CD4-positive, alpha-beta T cell (primary cell): ENCODE results near the gene MYH7. TPM values are rescaled to one million over a fixed set of nuclear protein-coding genes. Genes with fewer than 3 reads are reported as not detected.

Experiments used
- ATAC-seq: fragments of 200-7000 bp; cut with Tn5 transposase; one replicate; pipeline ENCODE4 v1.10.0; 2022; ENCODE audit warnings: mild to moderate bottlenecking; ENCODE audit not compliant: poor library complexity
- CTCF ChIA-PET: fragments of 350-600 bp; sonication (Branson Sonifier 250); formaldehyde crosslinking; loops from one replicate; lab custom pipeline; 2021; ENCODE audit warnings: antibody characterized with exemption, inconsistent platforms; lab: Charles Lee
- POLR2A ChIA-PET: fragments of 350-600 bp; sonication (Branson Sonifier 250); formaldehyde crosslinking; loops from one replicate; lab custom pipeline; 2021; ENCODE audit warnings: antibody characterized with exemption, inconsistent platforms; lab: Charles Lee
- DNase-seq, 14 experiments: peaks; one replicate each; pipeline ENCODE4 v3.0.0-alpha.2; 2013 to 2020; ENCODE audit warnings: mixed read lengths in 2 of 14
- H3K27ac ChIP-seq, 2 donors: one replicate each; pipeline versions ENCODE4 v1.5.1 to v1.7.0; 2013; ENCODE audit warnings: low read length in 2 of 2, low read depth in 1 of 2, mild to moderate bottlenecking in 1 of 2
- H3K27me3 ChIP-seq, 2 experiments: 1 replicate in 1 of 2; 2 replicates in 1 of 2; pipeline versions ENCODE4 v1.6.1 to v1.7.0; 2013; ENCODE audit warnings: low read length in 2 of 2, control low read depth in 1 of 2, mild to moderate bottlenecking in 1 of 2, moderate library complexity in 1 of 2; ENCODE audit not compliant: insufficient read depth in 2 of 2, control insufficient read depth in 1 of 2
- H3K36me3 ChIP-seq: one replicate; pipeline ENCODE4 v1.6.1; 2013; ENCODE audit warnings: low read length, control low read depth; ENCODE audit not compliant: insufficient read depth
- H3K4me1 ChIP-seq: one replicate; pipeline ENCODE4 v1.6.1; 2013; ENCODE audit warnings: low read length, control low read depth; ENCODE audit not compliant: insufficient read depth
- H3K4me3 ChIP-seq: one replicate; pipeline ENCODE4 v1.5.1; 2013; ENCODE audit warnings: mild to moderate bottlenecking, low read length, moderate library complexity
- H3K9me3 ChIP-seq, 2 experiments: 1 replicate in 1 of 2; 2 replicates in 1 of 2; pipeline versions ENCODE4 v1.6.1 to v1.7.0; 2013; ENCODE audit warnings: low read length in 2 of 2, mild to moderate bottlenecking in 2 of 2, control low read depth in 1 of 2, moderate library complexity in 1 of 2; ENCODE audit not compliant: control insufficient read depth in 1 of 2, insufficient read depth in 1 of 2
- H3K27ac Mint-ChIP-seq: one replicate; pipeline ENCODE4 v1.8.0; 2020; ENCODE audit warnings: mixed read lengths
- H3K27me3 Mint-ChIP-seq: one replicate; pipeline ENCODE4 v1.8.0; 2021; ENCODE audit warnings: mixed read lengths
- H3K36me3 Mint-ChIP-seq: one replicate; pipeline ENCODE4 v1.8.0; 2021; ENCODE audit warnings: low read depth, mixed read lengths
- H3K4me1 Mint-ChIP-seq: one replicate; pipeline ENCODE4 v1.8.0; 2021; ENCODE audit warnings: low read depth, mixed read lengths
- H3K4me3 Mint-ChIP-seq: one replicate; pipeline ENCODE4 v1.8.0; 2020; ENCODE audit warnings: mild to moderate bottlenecking, mixed read lengths
- H3K9me3 Mint-ChIP-seq: one replicate; pipeline ENCODE4 v1.8.0; 2020; ENCODE audit warnings: mixed read lengths
- intact Hi-C, 2 experiments: fragments of 100-400 bp; cut with DNase I in 1 of 2; cut with micrococcal nuclease in 1 of 2; formaldehyde crosslinking; loops; one replicate each; pipeline versions ENCODE4 v1.15.1 to v1.9.0; 2023 to 2025; cut with DNase I, micrococcal nuclease
- total RNA-seq, 174 experiments: library from RNA in 2 of 174; stranded (reverse) in 2 of 174; gene quantifications; one replicate each; pipeline ENCODE4 v1.2.3 and lab custom pipeline; 2021 to 2026
- TF ChIP-seq, protein P1 (sequence below): fragments of 200-600 bp; IDR thresholded peaks from one replicate; pipeline ENCODE4 v1.8.0; 2022; ENCODE audit warnings: antibody characterized with exemption, mild to moderate bottlenecking

Gene MYH7
- total RNA-seq, 2 experiments from 2014 or later = not detected

DNA sequence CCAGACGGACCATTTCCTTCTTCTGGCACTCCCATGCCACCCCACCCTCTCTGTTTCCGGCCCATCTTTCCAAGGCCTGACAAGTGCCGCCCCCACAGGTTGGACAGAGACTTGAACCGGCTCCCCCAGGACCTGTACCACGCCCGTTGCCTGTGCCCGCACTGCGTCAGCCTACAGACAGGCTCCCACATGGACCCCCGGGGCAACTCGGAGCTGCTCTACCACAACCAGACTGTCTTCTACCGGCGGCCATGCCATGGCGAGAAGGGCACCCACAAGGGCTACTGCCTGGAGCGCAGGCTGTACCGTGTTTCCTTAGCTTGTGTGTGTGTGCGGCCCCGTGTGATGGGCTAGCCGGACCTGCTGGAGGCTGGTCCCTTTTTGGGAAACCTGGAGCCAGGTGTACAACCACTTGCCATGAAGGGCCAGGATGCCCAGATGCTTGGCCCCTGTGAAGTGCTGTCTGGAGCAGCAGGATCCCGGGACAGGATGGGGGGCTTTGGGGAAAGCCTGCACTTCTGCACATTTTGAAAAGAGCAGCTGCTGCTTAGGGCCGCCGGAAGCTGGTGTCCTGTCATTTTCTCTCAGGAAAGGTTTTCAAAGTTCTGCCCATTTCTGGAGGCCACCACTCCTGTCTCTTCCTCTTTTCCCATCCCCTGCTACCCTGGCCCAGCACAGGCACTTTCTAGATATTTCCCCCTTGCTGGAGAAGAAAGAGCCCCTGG, 59.8 kb downstream of the MYH7 start:
- Mint-ChIP-seq H3K4me3 (no peak overlapping the region), H3K27me3 (peaks cover under 1% of the 10 kb centered on the region), H3K36me3 (no peaks in the 10 kb centered on the region), H3K4me1 (no peaks in the 10 kb centered on the region), H3K27ac (no peak overlapping the region), H3K9me3 (no peaks in the 10 kb centered on the region)
- intact Hi-C loops = no loop called here
- H3K9me3 ChIP-seq = no peaks in the 10 kb centered on the region
- TF ChIP-seq, protein P1, sequence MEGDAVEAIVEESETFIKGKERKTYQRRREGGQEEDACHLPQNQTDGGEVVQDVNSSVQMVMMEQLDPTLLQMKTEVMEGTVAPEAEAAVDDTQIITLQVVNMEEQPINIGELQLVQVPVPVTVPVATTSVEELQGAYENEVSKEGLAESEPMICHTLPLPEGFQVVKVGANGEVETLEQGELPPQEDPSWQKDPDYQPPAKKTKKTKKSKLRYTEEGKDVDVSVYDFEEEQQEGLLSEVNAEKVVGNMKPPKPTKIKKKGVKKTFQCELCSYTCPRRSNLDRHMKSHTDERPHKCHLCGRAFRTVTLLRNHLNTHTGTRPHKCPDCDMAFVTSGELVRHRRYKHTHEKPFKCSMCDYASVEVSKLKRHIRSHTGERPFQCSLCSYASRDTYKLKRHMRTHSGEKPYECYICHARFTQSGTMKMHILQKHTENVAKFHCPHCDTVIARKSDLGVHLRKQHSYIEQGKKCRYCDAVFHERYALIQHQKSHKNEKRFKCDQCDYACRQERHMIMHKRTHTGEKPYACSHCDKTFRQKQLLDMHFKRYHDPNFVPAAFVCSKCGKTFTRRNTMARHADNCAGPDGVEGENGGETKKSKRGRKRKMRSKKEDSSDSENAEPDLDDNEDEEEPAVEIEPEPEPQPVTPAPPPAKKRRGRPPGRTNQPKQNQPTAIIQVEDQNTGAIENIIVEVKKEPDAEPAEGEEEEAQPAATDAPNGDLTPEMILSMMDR = no peak
- ATAC-seq (no peak), DNase-seq (no peak)
- no peaks in the 10 kb centered on the region for H3K36me3 ChIP-seq
- no peaks in the 10 kb centered on the region for H3K4me1 ChIP-seq
- H3K4me3 ChIP-seq = no peak overlapping the region
- no peaks in the 10 kb centered on the region for H3K27me3 ChIP-seq
- ChIA-PET CTCF (no interaction called here), POLR2A (no interaction called here)
- no peak overlapping the region for H3K27ac ChIP-seq

DNA sequence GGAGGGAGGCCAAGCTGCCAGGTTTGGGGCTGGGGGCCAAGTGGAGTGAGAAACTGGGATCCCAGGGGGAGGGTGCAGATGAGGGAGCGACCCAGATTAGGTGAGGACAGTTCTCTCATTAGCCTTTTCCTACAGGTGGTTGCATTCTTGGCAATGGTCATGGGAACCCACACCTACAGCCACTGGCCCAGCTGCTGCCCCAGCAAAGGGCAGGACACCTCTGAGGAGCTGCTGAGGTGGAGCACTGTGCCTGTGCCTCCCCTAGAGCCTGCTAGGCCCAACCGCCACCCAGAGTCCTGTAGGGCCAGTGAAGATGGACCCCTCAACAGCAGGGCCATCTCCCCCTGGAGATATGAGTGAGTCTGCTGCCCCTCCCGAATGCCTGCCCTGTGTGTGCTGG, 62.4 kb downstream of the MYH7 start:
- Mint-ChIP-seq H3K4me3 (no peak overlapping the region), H3K27ac (no peak overlapping the region), H3K36me3 (no peaks in the 10 kb centered on the region), H3K9me3 (no peaks in the 10 kb centered on the region), H3K27me3 (peaks cover 10% of the 10 kb centered on the region), H3K4me1 (no peaks in the 10 kb centered on the region)
- peaks cover under 1 to 2% of the 10 kb centered on the region in 2 experiments for H3K27me3 ChIP-seq
- no peaks in the 10 kb centered on the region for H3K9me3 ChIP-seq
- DNase-seq (no peak), ATAC-seq (no peak)
- TF ChIP-seq, protein P1 = no peak
- H3K4me1 ChIP-seq = no peaks in the 10 kb centered on the region
- intact Hi-C loops = no loop called here
- H3K27ac ChIP-seq = no peak overlapping the region
- H3K4me3 ChIP-seq = no peak overlapping the region
- H3K36me3 ChIP-seq = no peaks in the 10 kb centered on the region
- POLR2A ChIA-PET = no interaction called here
- CTCF ChIA-PET = no interaction called here

DNA sequence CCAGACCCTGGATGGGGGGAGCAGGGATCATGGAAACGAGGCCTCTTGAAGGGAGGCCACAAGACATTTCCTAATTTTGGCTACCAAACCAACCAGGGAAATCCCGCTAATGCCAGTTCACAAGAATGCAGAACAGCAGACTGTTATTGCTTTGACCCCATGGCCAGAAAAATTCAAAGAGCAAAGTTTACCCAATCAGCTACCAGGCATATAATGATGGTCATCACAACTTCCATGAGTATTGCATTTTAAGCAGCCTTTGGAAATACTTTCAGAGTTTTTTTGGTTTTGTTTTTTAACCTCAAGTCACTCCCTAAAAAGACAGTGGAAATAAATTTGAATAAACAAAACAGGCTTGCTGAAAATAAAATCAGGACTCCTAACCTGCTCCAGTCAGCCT, 63.0 kb downstream of the MYH7 start, which contains the start of gene IL25:
TSS of gene IL25 (plus strand) at position 301 of the 400 bp plus-strand sequence.
- ATAC-seq (no peak), DNase-seq (no peak)
- no peaks in the 10 kb centered on the region for H3K36me3 Mint-ChIP-seq
- no peaks in the 10 kb centered on the region for H3K9me3 Mint-ChIP-seq
- intact Hi-C loops = no loop called here
- no peak within 1 kb of the TSS for H3K4me3 Mint-ChIP-seq
- no peak within 1 kb of the TSS for H3K27ac Mint-ChIP-seq
- no peak within 1 kb of the TSS for H3K4me3 ChIP-seq
- no peaks in the 10 kb centered on the region for H3K4me1 ChIP-seq
- CTCF ChIA-PET = no interaction called here
- H3K9me3 ChIP-seq = no peaks in the 10 kb centered on the region
- no peaks in the 10 kb centered on the region for H3K36me3 ChIP-seq
- no peaks in the 10 kb centered on the region for H3K4me1 Mint-ChIP-seq
- POLR2A ChIA-PET = no interaction called here
- H3K27me3 ChIP-seq = peaks cover 5 to 6% of the 10 kb centered on the region in 2 experiments
- TF ChIP-seq, protein P1 = no peak
- peaks cover 14% of the 10 kb centered on the region for H3K27me3 Mint-ChIP-seq
- H3K27ac ChIP-seq = no peak within 1 kb of the TSS
